Endodermal cell (in vitro differentiated cells): ENCODE measurements around the gene RAB33A. TPM values are rescaled to one million over a fixed set of nuclear protein-coding genes. Genes with fewer than 3 reads are reported as not detected.

ENCODE experiments used
- DNase-seq: peaks from one replicate; pipeline ENCODE4 v3.0.0-alpha.2; 2017
- H3K27ac ChIP-seq: 2 replicates; pipeline ENCODE4 v1.5.1; 2013; ENCODE audit warnings: mild to moderate bottlenecking, low read depth, low read length, moderate library complexity
- H3K27me3 ChIP-seq: 2 replicates; pipeline ENCODE4 v1.6.1; 2013; ENCODE audit warnings: mild to moderate bottlenecking, low read length, moderate library complexity; ENCODE audit not compliant: insufficient read depth, control insufficient read depth, poor library complexity, severe bottlenecking
- H3K36me3 ChIP-seq: 2 replicates; pipeline ENCODE4 v1.7.0; 2013; ENCODE audit warnings: mild to moderate bottlenecking, low read length, moderate library complexity; ENCODE audit not compliant: control insufficient read depth, insufficient read depth
- H3K4me1 ChIP-seq: one replicate; pipeline ENCODE4 v1.7.0; 2013; ENCODE audit warnings: low read length; ENCODE audit not compliant: control insufficient read depth, insufficient read depth
- H3K4me3 ChIP-seq: 2 replicates; pipeline ENCODE4 v1.5.1; 2013; ENCODE audit warnings: mild to moderate bottlenecking, low read length, moderate library complexity
- H3K9ac ChIP-seq: 2 replicates; pipeline ENCODE4 v1.6.1; 2013; ENCODE audit warnings: mild to moderate bottlenecking, low read length, moderate library complexity; ENCODE audit not compliant: poor library complexity, severe bottlenecking; ENCODE audit errors: extremely low read depth
- H3K9me3 ChIP-seq: 2 replicates; pipeline ENCODE4 v1.6.1; 2013; ENCODE audit warnings: mild to moderate bottlenecking, low read length, moderate library complexity; ENCODE audit not compliant: control insufficient read depth
- H3K27ac Mint-ChIP-seq: 2 replicates; pipeline ENCODE4 v1.8.0; 2020; ENCODE audit warnings: mixed read lengths
- H3K27me3 Mint-ChIP-seq: 2 replicates; pipeline ENCODE4 v1.8.0; 2021; ENCODE audit warnings: mild to moderate bottlenecking, mixed read lengths; ENCODE audit not compliant: insufficient read depth
- H3K36me3 Mint-ChIP-seq: 2 replicates; pipeline ENCODE4 v1.8.0; 2020; ENCODE audit warnings: low read depth, mixed read lengths
- H3K4me1 Mint-ChIP-seq: 2 replicates; pipeline ENCODE4 v1.8.0; 2020; ENCODE audit warnings: mixed read lengths
- H3K4me3 Mint-ChIP-seq: 2 replicates; pipeline ENCODE4 v1.8.0; 2020; ENCODE audit warnings: mild to moderate bottlenecking, moderate library complexity, mixed read lengths
- H3K9me3 Mint-ChIP-seq: 2 replicates; pipeline ENCODE4 v1.8.0; 2020; ENCODE audit warnings: mild to moderate bottlenecking, mixed read lengths
- WGBS, 2 experiments: methylation state at CpG; one replicate each; pipeline versions ENCODE4 v1.1.5 to v1.1.7; 2013; ENCODE audit warnings: missing lambda C conversion rate in 2 of 2, mixed read lengths in 1 of 2; ENCODE audit not compliant: insufficient coverage in 1 of 2, insufficient read length in 1 of 2; 5-methylcytosine and 5-hydroxymethylcytosine counted together
- total RNA-seq, 2 donors: library from RNA; stranded (reverse); fragmentation: NEBNext Ultra II Directional in 1 of 2; extraction: Animal tissue kit (Norgen Biotek cat#: 25700) in 1 of 2; gene quantifications; 2 replicates in 1 of 2; 3 replicates in 1 of 2; pipeline ENCODE4 v1.2.1, GENCODE V29; 2021
- TF ChIP-seq, protein P1 (sequence below): fragments of 200-600 bp; sonication (generic); conservative IDR thresholded peaks from 2 replicates; pipeline ENCODE4 v1.5.0; 2021; ENCODE audit warnings: antibody characterized with exemption, mild to moderate bottlenecking

Gene RAB33A
- total RNA-seq, 2 donors from 2014 or later: not detected

DNA sequence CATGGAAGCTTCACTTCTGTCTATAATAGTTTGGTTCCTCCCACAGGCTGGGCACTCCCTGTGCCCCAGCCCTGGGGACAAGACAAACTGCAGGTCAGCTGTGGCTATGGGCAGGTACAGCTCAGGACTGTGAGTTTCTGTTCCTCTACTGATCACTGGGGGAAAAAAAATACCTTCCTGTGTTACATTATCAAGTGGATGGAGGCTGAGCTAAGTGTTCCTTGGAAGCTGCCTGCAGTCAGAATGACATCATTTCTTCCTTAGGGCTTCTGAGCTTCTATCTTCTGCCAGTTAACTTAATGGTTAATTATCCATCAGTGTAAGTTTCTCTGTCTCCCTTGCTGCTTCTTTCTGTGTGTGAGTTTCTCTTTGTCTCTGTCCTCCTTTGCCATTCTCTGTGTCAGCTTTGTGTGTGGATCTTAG, 4.6 kb downstream of the RAB33A start:
- no peak overlapping the region for H3K9ac ChIP-seq
- no peak for DNase-seq
- H3K4me1 ChIP-seq: no peaks in the 10 kb centered on the region
- H3K9me3 Mint-ChIP-seq: peaks cover 47% of the 10 kb centered on the region
- H3K27me3 Mint-ChIP-seq: peaks cover 35% of the 10 kb centered on the region
- H3K4me3 Mint-ChIP-seq: no peak overlapping the region
- H3K27ac Mint-ChIP-seq: no peak overlapping the region
- H3K36me3 Mint-ChIP-seq: no peaks in the 10 kb centered on the region
- H3K4me3 ChIP-seq: no peak overlapping the region
- H3K9me3 ChIP-seq: no peaks in the 10 kb centered on the region
- TF ChIP-seq, protein P1, sequence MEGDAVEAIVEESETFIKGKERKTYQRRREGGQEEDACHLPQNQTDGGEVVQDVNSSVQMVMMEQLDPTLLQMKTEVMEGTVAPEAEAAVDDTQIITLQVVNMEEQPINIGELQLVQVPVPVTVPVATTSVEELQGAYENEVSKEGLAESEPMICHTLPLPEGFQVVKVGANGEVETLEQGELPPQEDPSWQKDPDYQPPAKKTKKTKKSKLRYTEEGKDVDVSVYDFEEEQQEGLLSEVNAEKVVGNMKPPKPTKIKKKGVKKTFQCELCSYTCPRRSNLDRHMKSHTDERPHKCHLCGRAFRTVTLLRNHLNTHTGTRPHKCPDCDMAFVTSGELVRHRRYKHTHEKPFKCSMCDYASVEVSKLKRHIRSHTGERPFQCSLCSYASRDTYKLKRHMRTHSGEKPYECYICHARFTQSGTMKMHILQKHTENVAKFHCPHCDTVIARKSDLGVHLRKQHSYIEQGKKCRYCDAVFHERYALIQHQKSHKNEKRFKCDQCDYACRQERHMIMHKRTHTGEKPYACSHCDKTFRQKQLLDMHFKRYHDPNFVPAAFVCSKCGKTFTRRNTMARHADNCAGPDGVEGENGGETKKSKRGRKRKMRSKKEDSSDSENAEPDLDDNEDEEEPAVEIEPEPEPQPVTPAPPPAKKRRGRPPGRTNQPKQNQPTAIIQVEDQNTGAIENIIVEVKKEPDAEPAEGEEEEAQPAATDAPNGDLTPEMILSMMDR: no peak
- peaks cover 24% of the 10 kb centered on the region for H3K27me3 ChIP-seq
- no peaks in the 10 kb centered on the region for H3K4me1 Mint-ChIP-seq
- no peak overlapping the region for H3K27ac ChIP-seq
- no peaks in the 10 kb centered on the region for H3K36me3 ChIP-seq

DNA sequence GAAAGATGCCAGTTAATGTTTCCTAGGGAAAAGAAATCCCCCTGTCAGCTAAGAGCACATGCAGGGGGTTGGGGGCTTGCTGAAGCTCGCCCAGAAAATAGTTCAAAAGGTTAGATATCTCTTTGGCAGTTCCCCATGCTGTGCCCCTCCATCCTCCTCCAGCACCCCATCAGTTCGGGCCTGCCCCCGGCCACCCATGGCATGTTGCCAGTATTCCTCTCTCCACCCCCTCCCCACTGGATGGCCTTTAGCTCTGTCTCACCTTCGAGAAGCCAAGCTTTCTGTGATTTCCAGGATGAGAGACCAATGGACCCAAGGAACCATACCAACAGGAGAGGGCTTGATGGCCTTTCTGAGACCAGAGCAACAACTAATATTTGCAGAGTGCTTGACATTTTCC, 5.2 kb downstream of the RAB33A start:
- H3K36me3 Mint-ChIP-seq: no peaks in the 10 kb centered on the region
- Histone ChIP-seq H3K36me3 (no peaks in the 10 kb centered on the region), H3K9me3 (no peaks in the 10 kb centered on the region)

DNA sequence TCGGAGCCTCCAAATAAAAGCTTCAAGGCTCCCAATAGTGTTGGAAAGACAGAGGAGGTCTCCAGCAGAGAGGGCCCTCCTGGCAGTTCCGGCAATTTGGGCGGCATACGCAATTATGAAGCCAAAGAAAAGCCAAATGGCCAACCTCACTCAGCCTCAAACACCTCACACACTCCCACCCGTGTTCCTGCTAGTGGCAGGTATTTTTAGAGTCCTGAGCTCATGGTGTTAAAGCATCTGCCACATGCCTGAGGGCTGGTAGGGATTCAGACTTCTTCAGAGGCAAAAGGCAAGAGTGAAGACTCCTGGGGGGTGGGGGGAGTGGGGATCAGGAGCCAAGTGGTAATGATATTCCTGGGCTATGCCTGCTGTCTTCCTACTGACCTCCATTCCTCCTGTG, 7.4 kb downstream of the RAB33A start:
- Mint-ChIP-seq H3K9me3 (peaks cover 49% of the 10 kb centered on the region), H3K36me3 (no peaks in the 10 kb centered on the region), H3K27ac (no peak overlapping the region), H3K4me3 (no peak overlapping the region), H3K27me3 (peaks cover 10% of the 10 kb centered on the region), H3K4me1 (no peaks in the 10 kb centered on the region)
- Histone ChIP-seq H3K9me3 (no peaks in the 10 kb centered on the region), H3K27me3 (no peaks in the 10 kb centered on the region), H3K36me3 (no peaks in the 10 kb centered on the region), H3K9ac (no peak overlapping the region), H3K4me1 (no peaks in the 10 kb centered on the region), H3K4me3 (no peak overlapping the region), H3K27ac (no peak overlapping the region)
- TF ChIP-seq, protein P1: no peak
- 97% methylated on average over 5 of the region's 5 CpGs; no CpG with 5 or more reads in 1 of the 2 experiments for WGBS, 2 experiments
- DNase-seq: no peak

More for the DNA sequence above, 5.2 kb downstream of the RAB33A start:
- H3K4me3 Mint-ChIP-seq: no peak overlapping the region
- H3K27me3 Mint-ChIP-seq: peaks cover 30% of the 10 kb centered on the region
- no peak overlapping the region for H3K27ac Mint-ChIP-seq
- H3K9me3 Mint-ChIP-seq: peaks cover 48% of the 10 kb centered on the region
- DNase-seq: no peak
- no peak overlapping the region for H3K9ac ChIP-seq
- no peak overlapping the region for H3K4me3 ChIP-seq
- TF ChIP-seq, protein P1: no peak
- H3K27ac ChIP-seq: no peak overlapping the region
- no peaks in the 10 kb centered on the region for H3K4me1 Mint-ChIP-seq
- H3K27me3 ChIP-seq: peaks cover 19% of the 10 kb centered on the region
- H3K4me1 ChIP-seq: no peaks in the 10 kb centered on the region
- 92% methylated on average over 4 of the region's 4 CpGs; no CpG with 5 or more reads in 1 of the 2 experiments for WGBS, 2 experiments
